Measurements from ENCODE around the gene LBHD2.

The LBHD2 gene

DNA sequence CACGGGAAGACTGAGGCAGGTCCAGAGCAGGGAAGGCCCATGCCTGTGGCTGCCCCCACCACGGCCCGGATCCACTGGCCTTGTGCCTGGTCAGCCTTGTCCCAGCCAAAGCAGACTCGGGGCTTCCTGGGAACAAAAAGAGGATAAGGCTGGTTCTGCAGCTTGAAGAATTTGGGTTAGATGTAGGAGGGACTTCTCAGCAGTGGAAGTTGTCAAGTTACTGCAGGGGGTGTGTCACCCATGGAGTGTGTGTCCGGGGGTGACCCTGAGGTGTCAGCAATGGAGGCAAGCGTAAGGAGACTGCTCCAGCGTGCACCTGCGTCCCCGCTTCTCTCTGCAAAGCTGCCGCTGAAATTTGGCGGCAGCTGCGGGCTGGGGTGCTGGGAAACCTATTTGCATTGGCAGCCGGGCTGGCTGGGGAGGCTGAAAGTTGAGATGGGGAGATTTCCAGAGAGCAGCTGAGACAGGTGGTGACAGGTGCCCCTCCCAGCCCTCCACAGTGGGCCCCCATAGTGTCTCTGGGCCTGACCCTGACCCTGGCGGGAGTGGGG is 26.7 kb downstream of the LBHD2 start:
- DNase-seq (ENCODE audit: low read depth in 1 of 2, low spot score in 1 of 2): no peak
- no peak for TF ChIP-seq POLR2AphosphoS5 (IDR thresholded peaks at IDR 0.05; ENCODE audit: low read depth)
- TF ChIP-seq, protein P1, sequence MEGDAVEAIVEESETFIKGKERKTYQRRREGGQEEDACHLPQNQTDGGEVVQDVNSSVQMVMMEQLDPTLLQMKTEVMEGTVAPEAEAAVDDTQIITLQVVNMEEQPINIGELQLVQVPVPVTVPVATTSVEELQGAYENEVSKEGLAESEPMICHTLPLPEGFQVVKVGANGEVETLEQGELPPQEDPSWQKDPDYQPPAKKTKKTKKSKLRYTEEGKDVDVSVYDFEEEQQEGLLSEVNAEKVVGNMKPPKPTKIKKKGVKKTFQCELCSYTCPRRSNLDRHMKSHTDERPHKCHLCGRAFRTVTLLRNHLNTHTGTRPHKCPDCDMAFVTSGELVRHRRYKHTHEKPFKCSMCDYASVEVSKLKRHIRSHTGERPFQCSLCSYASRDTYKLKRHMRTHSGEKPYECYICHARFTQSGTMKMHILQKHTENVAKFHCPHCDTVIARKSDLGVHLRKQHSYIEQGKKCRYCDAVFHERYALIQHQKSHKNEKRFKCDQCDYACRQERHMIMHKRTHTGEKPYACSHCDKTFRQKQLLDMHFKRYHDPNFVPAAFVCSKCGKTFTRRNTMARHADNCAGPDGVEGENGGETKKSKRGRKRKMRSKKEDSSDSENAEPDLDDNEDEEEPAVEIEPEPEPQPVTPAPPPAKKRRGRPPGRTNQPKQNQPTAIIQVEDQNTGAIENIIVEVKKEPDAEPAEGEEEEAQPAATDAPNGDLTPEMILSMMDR (IDR thresholded peaks at IDR 0.05; ENCODE audit: insufficient read depth, low read length): no peak
- peak overlapping the region; percentile 64 for H3K27ac ChIP-seq (replicated peaks)
- H3K4me3 ChIP-seq (replicated peaks; ENCODE audit: insufficient read depth, low read length): no peak overlapping the region
- no peaks in the 10 kb centered on the region for H3K27me3 ChIP-seq (ENCODE audit: insufficient read depth, poor library complexity, severe bottlenecking)

DNA sequence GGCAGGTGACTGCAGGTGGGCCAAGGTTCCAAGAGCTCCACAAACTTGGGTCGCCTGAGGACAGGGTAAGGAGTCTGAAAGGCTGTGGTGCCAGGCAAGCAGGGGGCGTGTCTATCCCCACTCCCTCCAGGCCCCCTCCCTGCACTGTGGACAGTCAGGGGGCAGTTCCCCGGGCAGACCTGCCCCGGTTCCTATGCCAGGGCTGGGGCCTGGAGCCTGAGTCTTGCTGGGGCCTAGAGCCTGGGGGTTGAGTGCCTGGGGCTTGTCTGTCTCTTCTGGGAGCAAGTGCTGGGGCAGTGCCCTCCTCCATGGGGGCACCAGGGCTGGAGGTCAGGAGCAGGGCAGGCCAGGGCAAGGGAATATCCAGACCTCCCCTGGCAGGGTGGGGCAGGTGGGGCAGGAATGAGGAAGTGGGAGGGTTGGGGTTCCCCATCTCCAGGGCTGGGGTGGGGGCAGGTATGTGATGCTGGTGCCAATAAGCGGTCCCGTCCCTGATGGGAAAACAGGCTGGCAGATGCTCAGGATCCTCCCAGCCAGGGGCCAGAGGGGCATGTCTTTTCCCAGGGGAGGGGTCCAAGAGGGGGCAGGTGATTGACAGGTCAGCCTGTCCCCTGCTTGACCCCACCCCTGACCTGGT is 27.3 kb downstream of the LBHD2 start:
- peak; percentile 74 for TF ChIP-seq SPI1 (IDR thresholded peaks at IDR 0.05; ENCODE audit: borderline replicate concordance, low read depth)
- no peak for TF ChIP-seq GABPA (IDR thresholded peaks at IDR 0.05; ENCODE audit: low read depth)
- TF ChIP-seq, protein P1 (IDR thresholded peaks at IDR 0.05; ENCODE audit: insufficient read depth, low read length): no peak
- peak overlapping the region; percentile 25 for H3K27ac ChIP-seq (replicated peaks)
- no peaks in the 10 kb centered on the region for H3K27me3 ChIP-seq (ENCODE audit: insufficient read depth, poor library complexity, severe bottlenecking)

DNA sequence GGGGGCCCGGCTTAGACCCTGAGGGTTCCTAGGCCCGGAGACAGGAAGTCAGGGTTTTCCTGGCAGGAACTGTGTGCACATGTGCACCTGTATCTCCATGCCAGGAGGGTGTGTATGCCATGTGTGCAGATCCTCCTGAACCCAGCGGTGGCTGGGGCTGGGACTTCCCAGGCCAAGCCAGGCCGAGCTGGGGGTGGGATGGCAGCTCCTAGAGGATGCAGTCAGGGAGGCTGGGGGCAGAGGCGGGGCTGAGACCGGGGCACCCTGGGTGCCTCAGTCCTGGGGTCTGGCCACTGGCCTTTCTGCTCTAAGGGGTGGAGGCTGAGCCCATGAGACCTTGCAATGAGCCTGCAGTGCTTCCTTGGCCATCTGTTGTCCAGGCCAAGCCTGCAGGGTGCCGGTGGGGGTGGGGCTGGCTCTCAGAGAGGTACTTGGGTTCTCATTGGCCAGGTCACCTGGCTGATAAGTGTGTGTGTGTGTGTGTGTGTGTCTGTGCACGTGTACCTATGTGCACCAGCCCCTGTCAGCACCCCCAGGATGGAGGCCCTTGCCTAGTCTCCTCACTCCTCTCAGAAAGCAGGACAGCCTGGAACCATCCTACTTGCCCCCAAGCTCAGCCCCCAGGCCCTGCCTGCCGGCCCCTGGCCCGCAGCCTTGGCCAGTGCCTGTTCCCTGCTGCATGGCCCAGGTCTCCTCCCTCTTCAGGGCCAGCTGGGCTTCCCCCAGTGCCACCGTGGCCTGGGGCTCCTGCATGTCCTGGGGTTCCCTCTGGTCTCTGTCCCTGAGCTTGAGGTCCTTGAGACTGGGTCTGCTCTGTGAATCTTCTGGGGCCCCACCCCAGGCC is 28.6 kb downstream of the LBHD2 start:
- Histone ChIP-seq H3K4me3 (replicated peaks; ENCODE audit: insufficient read depth, low read length) (no peak overlapping the region), H3K27ac (replicated peaks) (peak overlapping the region; percentile 30), H3K27me3 (ENCODE audit: insufficient read depth, poor library complexity, severe bottlenecking) (no peaks in the 10 kb centered on the region)
- DNase-seq (ENCODE audit: low read depth in 1 of 2, low spot score in 1 of 2): no peak
- TF ChIP-seq GABPA (IDR thresholded peaks at IDR 0.05; ENCODE audit: low read depth) (no peak), SPI1 (IDR thresholded peaks at IDR 0.05; ENCODE audit: borderline replicate concordance, low read depth) (no peak), POLR2AphosphoS5 (IDR thresholded peaks at IDR 0.05; ENCODE audit: low read depth) (no peak)
- TF ChIP-seq, protein P2, sequence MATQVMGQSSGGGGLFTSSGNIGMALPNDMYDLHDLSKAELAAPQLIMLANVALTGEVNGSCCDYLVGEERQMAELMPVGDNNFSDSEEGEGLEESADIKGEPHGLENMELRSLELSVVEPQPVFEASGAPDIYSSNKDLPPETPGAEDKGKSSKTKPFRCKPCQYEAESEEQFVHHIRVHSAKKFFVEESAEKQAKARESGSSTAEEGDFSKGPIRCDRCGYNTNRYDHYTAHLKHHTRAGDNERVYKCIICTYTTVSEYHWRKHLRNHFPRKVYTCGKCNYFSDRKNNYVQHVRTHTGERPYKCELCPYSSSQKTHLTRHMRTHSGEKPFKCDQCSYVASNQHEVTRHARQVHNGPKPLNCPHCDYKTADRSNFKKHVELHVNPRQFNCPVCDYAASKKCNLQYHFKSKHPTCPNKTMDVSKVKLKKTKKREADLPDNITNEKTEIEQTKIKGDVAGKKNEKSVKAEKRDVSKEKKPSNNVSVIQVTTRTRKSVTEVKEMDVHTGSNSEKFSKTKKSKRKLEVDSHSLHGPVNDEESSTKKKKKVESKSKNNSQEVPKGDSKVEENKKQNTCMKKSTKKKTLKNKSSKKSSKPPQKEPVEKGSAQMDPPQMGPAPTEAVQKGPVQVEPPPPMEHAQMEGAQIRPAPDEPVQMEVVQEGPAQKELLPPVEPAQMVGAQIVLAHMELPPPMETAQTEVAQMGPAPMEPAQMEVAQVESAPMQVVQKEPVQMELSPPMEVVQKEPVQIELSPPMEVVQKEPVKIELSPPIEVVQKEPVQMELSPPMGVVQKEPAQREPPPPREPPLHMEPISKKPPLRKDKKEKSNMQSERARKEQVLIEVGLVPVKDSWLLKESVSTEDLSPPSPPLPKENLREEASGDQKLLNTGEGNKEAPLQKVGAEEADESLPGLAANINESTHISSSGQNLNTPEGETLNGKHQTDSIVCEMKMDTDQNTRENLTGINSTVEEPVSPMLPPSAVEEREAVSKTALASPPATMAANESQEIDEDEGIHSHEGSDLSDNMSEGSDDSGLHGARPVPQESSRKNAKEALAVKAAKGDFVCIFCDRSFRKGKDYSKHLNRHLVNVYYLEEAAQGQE (IDR thresholded peaks at IDR 0.05; ENCODE audit: insufficient replicate concordance, low read depth): no peak
- TF ChIP-seq, protein P1 (IDR thresholded peaks at IDR 0.05; ENCODE audit: insufficient read depth, low read length): no peak

More for the DNA sequence above, 27.3 kb downstream of the LBHD2 start:
- DNase-seq (ENCODE audit: low read depth in 1 of 2, low spot score in 1 of 2): peak in 1 of 2 experiments; percentile 19
- no peak overlapping the region for H3K4me3 ChIP-seq (replicated peaks; ENCODE audit: insufficient read depth, low read length)

DNA sequence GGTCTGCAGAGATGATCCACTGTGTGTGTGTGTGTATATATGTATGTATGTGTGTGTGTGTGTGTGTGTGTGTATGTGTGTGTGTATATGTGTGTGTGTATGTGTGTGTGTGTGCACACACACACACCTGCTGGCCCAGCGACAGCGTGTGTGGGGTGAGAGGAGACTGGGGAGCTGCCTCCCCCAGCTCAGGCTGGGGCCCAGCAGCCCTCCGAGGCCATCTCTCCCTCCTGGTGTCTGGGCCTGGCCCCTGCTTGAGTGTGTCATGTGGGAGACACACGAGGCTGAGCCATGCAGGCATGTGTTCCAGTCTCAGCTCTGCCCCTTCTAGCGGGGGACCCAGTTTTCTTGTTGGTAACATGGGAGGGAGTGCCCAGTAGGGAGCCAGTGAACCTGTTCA is 29.3 kb downstream of the LBHD2 start:
- Histone ChIP-seq H3K4me3 (replicated peaks; ENCODE audit: insufficient read depth, low read length) (no peak overlapping the region), H3K27ac (replicated peaks) (peak overlapping the region; percentile 17; the same call in 1 of the 2 replicates), H3K27me3 (ENCODE audit: insufficient read depth, poor library complexity, severe bottlenecking) (no peaks in the 10 kb centered on the region)
- TF ChIP-seq, protein P1 (IDR thresholded peaks at IDR 0.05; ENCODE audit: insufficient read depth, low read length): no peak
- TF ChIP-seq SPI1 (IDR thresholded peaks at IDR 0.05; ENCODE audit: borderline replicate concordance, low read depth) (no peak), POLR2AphosphoS5 (IDR thresholded peaks at IDR 0.05; ENCODE audit: low read depth) (no peak), GABPA (IDR thresholded peaks at IDR 0.05; ENCODE audit: low read depth) (no peak)
- TF ChIP-seq, protein P2 (IDR thresholded peaks at IDR 0.05; ENCODE audit: insufficient replicate concordance, low read depth): no peak
- no peak for DNase-seq (ENCODE audit: low read depth in 1 of 2, low spot score in 1 of 2)

Measured in HL-60 (cell line).